Neural cell (in vitro differentiated cells): ENCODE data around the gene NEU2. TPM values are rescaled to one million over a fixed set of nuclear protein-coding genes. Genes with fewer than 3 reads are reported as not detected.

Source experiments
- H2AFZ ChIP-seq: fragments of 200-600, 300-800 bp; sonication (generic), shearing (Covaris generic); 2 replicates; pipeline ENCODE4 v1.6.0; 2014; ENCODE audit warnings: low read depth, mild to moderate bottlenecking, antibody characterized with exemption, low read length, moderate library complexity
- H3F3A ChIP-seq: fragments of 200-600 bp; shearing (Covaris generic); 2 replicates; pipeline ENCODE4 v1.6.1; 2016; ENCODE audit warnings: mild to moderate bottlenecking, moderate library complexity, mixed read lengths, antibody characterized with exemption, low read length; ENCODE audit not compliant: insufficient read depth, poor library complexity, severe bottlenecking
- H3K27ac ChIP-seq: fragments of 200-600, 300-800 bp; sonication (generic), shearing (Covaris generic); 2 replicates; pipeline ENCODE4 v1.5.1; 2014; ENCODE audit warnings: mild to moderate bottlenecking, low read length, moderate library complexity
- H3K27me3 ChIP-seq: fragments of 300-800, 200-600 bp; sonication (generic), shearing (Covaris generic); 2 replicates; pipeline ENCODE4 v1.6.0; 2014; ENCODE audit warnings: mild to moderate bottlenecking, low read depth, low read length, moderate library complexity; ENCODE audit not compliant: insufficient read depth
- H3K36me3 ChIP-seq: fragments of 300-800, 200-600 bp; sonication (generic), shearing (Covaris generic); 2 replicates; pipeline ENCODE4 v1.5.1; 2014; ENCODE audit warnings: mild to moderate bottlenecking, antibody characterized with exemption, low read length, moderate library complexity; ENCODE audit not compliant: insufficient read depth
- H3K4me2 ChIP-seq: fragments of 300-800, 200-600 bp; sonication (generic), shearing (Covaris generic); 2 replicates; pipeline ENCODE4 v1.6.0; 2014; ENCODE audit warnings: mild to moderate bottlenecking, low read length
- H3K4me3 ChIP-seq: fragments of 300-800, 200-600 bp; sonication (generic), shearing (Covaris generic); 2 replicates; pipeline ENCODE4 v1.5.1; 2014; ENCODE audit warnings: mild to moderate bottlenecking, low read length, moderate library complexity
- H3K79me2 ChIP-seq: fragments of 200-600 bp; shearing (Covaris generic); replicated peaks from 2 replicates; pipeline ENCODE4 v1.6.0; 2014; ENCODE audit warnings: mild to moderate bottlenecking, low read length, moderate library complexity; ENCODE audit not compliant: insufficient read depth
- H3K9ac ChIP-seq: fragments of 300-800, 200-600 bp; sonication (generic), shearing (Covaris generic); 2 replicates; pipeline ENCODE4 v1.6.1; 2016; ENCODE audit warnings: mild to moderate bottlenecking, low read length, mixed read lengths
- H3K9me2 ChIP-seq: fragments of 200-600 bp; shearing (Covaris generic); 2 replicates; pipeline ENCODE4 v1.6.1; 2016; ENCODE audit warnings: mild to moderate bottlenecking, low read length, mixed read lengths; ENCODE audit not compliant: insufficient read depth
- H3K9me3 ChIP-seq: fragments of 200-600, 300-800 bp; sonication (generic), shearing (Covaris generic); 2 replicates; pipeline ENCODE4 v1.6.1; 2016; ENCODE audit warnings: mild to moderate bottlenecking, mixed run types, low read length, moderate library complexity, mixed read lengths
- H4K20me1 ChIP-seq: fragments of 200-600 bp; shearing (Covaris generic); 2 replicates; pipeline ENCODE4 v1.6.1; 2016; ENCODE audit warnings: mild to moderate bottlenecking, mixed run types; ENCODE audit not compliant: insufficient read depth
- CTCF ChIP-seq: fragments of 450-650 bp; IDR thresholded peaks from 2 replicates; pipeline ENCODE4 v1.5.1; 2014; ENCODE audit warnings: antibody characterized with exemption, mild to moderate bottlenecking, moderate library complexity; ENCODE audit not compliant: poor library complexity, severe bottlenecking
- EP300 ChIP-seq: fragments of 450-650 bp; conservative IDR thresholded peaks from 2 replicates; pipeline ENCODE4 v1.6.1; 2014; ENCODE audit warnings: antibody characterized with exemption, mild to moderate bottlenecking, moderate library complexity; ENCODE audit not compliant: poor library complexity, severe bottlenecking
- EZH2 ChIP-seq: fragments of 200-600, 300-800 bp; shearing (Covaris generic), sonication (generic); IDR thresholded peaks from 2 replicates; pipeline ENCODE4 v1.6.1; 2014; ENCODE audit warnings: antibody characterized with exemption, low read length, borderline replicate concordance, mild to moderate bottlenecking; ENCODE audit not compliant: insufficient read depth, poor library complexity, severe bottlenecking
- MXI1 ChIP-seq: fragments of 450-650 bp; conservative IDR thresholded peaks from 2 replicates; pipeline ENCODE4 v1.6.1; 2014; ENCODE audit warnings: antibody characterized with exemption, mild to moderate bottlenecking; ENCODE audit not compliant: poor library complexity, severe bottlenecking
- POLR2AphosphoS5 ChIP-seq: IDR thresholded peaks from 2 replicates; pipeline ENCODE4 v1.6.1; 2012
- RAD21 ChIP-seq: fragments of 450-650 bp; conservative IDR thresholded peaks from 2 replicates; pipeline ENCODE4 v1.6.1; 2014; ENCODE audit warnings: antibody characterized with exemption, mild to moderate bottlenecking, moderate library complexity
- REST ChIP-seq: IDR thresholded peaks from 2 replicates; pipeline ENCODE4 v1.6.1; 2012; ENCODE audit warnings: borderline replicate concordance
- SMC3 ChIP-seq: fragments of 450-650 bp; conservative IDR thresholded peaks from 2 replicates; pipeline ENCODE4 v1.6.1; 2014; ENCODE audit warnings: antibody characterized with exemption, mild to moderate bottlenecking, moderate library complexity; ENCODE audit not compliant: poor library complexity
- TAF1 ChIP-seq: IDR thresholded peaks from 2 replicates; pipeline ENCODE4 v1.6.1; 2012; ENCODE audit warnings: low read depth
- polyA plus RNA-seq: library from polyadenylated mRNA; depleted of rRNA; stranded (reverse); fragments of >200 nt; gene quantifications from 2 replicates; pipeline ENCODE4 v1.2.3, GENCODE V29; 2014

The NEU2 gene
- polyA plus RNA-seq, 1 donor from 2014 or later = not detected

GRCh38 chr2:232999354-232999753 is 33.1 kb upstream of the NEU2 start:
- Histone ChIP-seq H3K9ac (no peak overlapping the region), H3K27me3 (no peaks in the 10 kb centered on the region), H3K36me3 (no peaks in the 10 kb centered on the region), H3K27ac (no peak overlapping the region), H3K9me3 (no peaks in the 10 kb centered on the region), H3K4me3 (no peak overlapping the region), H4K20me1 (no peaks in the 10 kb centered on the region), H2AFZ (no peak overlapping the region), H3F3A (no peaks in the 10 kb centered on the region), H3K4me2 (no peak overlapping the region), H3K9me2 (no peaks in the 10 kb centered on the region), H3K79me2 (no peaks in the 10 kb centered on the region)
- no peak for TF ChIP-seq EZH2
- TF ChIP-seq CTCF = no peak
- TF ChIP-seq TAF1 = no peak
- no peak for TF ChIP-seq POLR2AphosphoS5
- no peak for TF ChIP-seq EP300
- TF ChIP-seq SMC3 = no peak
- TF ChIP-seq MXI1 = no peak
- no peak for TF ChIP-seq REST

- Histone ChIP-seq H3K9me3 (no peaks in the 10 kb centered on the region), H4K20me1 (no peaks in the 10 kb centered on the region), H3K36me3 (no peaks in the 10 kb centered on the region), H3K9ac (no peak overlapping the region), H3K9me2 (no peaks in the 10 kb centered on the region), H2AFZ (no peak overlapping the region), H3K27me3 (no peaks in the 10 kb centered on the region), H3K27ac (no peak overlapping the region), H3K79me2 (no peaks in the 10 kb centered on the region), H3K4me3 (no peak overlapping the region), H3F3A (no peaks in the 10 kb centered on the region), H3K4me2 (no peak overlapping the region)
- TF ChIP-seq MXI1 (no peak), POLR2AphosphoS5 (no peak), EP300 (no peak), REST (no peak), RAD21 (no peak), CTCF (no peak), EZH2 (no peak), TAF1 (no peak), SMC3 (no peak)
These were observed 31.4 kb upstream of the NEU2 start for GRCh38 chr2:233000886-233001750.
